GM12801 (cell line): ENCODE results near the gene SIK3.

Experiments
- TF ChIP-seq, protein P1 (sequence below): IDR thresholded peaks from one replicate; pipeline ENCODE4 v1.5.1; 2011; ENCODE audit warnings: control low read depth; ENCODE audit not compliant: insufficient read length; ENCODE audit errors: extremely low read depth

SIK3 gene

DNA sequence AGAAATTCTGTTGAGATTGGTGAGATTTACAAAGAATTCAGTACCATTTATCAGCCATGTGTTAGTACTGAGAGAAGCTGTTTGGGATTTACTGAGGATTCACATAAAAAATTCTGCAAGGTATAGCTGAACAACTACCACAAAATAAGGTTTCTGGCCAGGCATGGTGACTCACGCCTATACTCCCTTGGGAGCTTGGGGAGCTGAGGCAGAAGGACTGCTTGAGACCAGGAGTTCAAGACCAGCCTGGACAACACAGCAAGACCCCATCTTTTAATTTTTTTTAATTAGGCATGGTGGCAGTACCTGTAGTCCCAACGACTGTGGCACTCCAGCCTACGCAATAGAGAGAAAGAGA is 86.7 kb downstream of the SIK3 start:
- TF ChIP-seq, protein P1, sequence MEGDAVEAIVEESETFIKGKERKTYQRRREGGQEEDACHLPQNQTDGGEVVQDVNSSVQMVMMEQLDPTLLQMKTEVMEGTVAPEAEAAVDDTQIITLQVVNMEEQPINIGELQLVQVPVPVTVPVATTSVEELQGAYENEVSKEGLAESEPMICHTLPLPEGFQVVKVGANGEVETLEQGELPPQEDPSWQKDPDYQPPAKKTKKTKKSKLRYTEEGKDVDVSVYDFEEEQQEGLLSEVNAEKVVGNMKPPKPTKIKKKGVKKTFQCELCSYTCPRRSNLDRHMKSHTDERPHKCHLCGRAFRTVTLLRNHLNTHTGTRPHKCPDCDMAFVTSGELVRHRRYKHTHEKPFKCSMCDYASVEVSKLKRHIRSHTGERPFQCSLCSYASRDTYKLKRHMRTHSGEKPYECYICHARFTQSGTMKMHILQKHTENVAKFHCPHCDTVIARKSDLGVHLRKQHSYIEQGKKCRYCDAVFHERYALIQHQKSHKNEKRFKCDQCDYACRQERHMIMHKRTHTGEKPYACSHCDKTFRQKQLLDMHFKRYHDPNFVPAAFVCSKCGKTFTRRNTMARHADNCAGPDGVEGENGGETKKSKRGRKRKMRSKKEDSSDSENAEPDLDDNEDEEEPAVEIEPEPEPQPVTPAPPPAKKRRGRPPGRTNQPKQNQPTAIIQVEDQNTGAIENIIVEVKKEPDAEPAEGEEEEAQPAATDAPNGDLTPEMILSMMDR = no peak

DNA sequence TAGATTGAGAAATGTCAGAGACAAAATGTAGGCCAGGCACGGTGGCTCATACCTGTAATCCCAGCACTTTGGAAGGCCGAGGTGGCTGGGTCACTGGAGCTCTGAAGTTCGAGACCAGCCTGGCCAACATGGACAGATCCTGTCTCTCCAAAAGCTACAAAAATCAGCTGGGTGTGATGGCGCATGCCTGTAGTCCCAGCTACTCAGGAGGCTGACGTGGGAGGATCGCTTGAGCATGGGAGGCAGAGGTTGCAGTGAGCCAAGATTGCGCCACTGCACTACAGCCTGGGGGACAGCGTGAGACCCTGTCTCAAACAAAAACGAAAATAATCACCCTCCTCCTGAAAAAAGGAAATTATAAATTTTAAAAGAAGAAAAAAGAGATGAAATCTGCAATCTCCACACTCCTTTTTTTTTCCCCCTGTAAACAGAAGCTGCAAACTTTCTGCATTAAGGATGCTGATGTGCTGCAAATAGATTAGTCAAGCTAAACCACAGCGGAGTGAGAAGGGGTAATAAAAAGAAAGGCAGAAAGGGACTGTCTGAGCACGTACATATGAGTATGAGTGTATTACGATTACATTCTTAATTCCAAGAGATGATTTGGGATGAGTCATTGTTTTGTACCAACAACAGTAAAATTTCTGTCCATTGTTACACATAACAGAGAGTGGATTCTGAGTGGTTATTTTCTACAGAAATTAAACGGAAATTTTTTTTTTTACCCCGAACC is 87.3 kb downstream of the SIK3 start:
- TF ChIP-seq, protein P1 = no peak

DNA sequence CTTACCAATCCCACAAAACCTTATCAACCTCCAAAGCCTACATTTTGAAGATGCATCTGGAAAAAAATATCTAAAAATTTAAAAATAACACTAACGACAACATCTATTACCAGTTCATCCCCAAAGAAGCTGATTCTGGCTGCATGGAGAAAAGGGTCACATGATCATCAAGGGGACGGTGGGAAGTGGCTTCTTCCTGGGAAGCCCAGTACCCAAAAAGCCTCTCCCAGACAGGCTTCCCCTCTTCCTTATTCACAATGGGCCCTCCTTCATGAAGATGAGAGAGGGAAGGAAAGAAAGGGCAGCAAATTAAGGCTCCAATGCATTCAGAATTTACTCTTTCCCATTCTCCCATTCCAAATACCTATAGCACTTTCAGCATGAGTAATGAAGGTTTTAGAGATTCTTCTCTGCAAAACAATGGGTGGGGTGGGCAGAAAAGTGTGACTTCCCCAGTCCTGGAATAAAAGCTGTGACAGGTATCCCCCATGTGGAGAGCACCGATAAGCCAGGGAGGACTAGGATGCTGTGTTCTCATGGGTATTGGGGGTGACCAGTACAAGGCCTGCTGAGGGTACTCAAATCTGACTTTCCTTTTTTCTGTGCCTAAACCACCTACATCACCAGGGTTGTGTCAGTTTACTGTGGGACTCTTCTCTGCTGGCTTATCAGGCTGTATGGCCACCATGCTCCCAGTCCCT is 88.2 kb downstream of the SIK3 start:
- TF ChIP-seq, protein P1 = no peak

DNA sequence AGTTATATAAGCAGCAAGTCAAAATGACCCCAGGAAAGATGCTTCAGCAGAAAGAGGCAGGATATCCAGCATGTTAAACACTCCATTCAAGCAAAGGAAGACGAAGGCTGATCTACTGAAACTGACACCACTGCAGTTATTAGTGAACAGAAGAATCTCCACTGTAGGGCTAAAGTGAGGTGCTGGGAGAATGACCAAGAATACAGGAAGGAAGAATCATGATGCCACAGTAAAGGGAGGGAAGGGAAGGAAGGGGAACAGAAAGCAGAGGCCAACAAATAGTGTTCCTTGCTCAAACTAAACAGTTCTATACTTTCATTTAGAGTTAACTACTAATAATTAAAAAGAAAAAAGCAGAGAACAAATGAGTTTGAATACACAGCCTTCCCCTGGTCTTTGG is 92.5 kb downstream of the SIK3 start:
- TF ChIP-seq, protein P1 = no peak

DNA sequence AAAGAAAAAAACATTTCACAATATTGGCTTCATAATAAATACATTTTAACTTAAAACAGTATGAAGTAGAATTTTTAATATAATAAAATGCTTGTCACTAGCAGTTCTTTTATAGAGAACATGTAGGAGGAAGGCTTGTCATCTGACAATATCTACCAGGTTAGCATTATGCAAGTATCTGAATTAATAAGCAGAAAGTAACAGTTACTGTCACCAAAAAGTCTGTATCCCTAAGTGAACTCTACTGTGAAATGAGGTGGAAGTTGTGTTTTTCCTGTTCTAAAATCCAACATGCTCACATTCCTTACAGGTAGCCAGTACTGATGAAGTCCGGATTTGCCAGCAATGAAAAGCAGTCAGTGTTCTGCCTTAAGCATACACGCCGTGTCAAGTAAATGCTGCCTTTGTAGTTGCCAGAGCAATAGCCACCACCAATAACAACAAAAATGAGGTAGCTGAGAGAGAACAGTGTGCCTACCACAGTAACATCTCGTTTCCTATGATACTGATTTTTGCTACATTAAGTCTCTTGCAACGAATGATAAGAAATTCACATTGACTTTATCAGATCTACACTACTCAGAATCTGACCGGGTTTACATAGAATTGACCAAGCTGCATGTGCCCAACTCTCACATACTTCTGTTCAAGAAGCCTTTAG is 95.5 kb downstream of the SIK3 start:
- TF ChIP-seq, protein P1 = no peak

DNA sequence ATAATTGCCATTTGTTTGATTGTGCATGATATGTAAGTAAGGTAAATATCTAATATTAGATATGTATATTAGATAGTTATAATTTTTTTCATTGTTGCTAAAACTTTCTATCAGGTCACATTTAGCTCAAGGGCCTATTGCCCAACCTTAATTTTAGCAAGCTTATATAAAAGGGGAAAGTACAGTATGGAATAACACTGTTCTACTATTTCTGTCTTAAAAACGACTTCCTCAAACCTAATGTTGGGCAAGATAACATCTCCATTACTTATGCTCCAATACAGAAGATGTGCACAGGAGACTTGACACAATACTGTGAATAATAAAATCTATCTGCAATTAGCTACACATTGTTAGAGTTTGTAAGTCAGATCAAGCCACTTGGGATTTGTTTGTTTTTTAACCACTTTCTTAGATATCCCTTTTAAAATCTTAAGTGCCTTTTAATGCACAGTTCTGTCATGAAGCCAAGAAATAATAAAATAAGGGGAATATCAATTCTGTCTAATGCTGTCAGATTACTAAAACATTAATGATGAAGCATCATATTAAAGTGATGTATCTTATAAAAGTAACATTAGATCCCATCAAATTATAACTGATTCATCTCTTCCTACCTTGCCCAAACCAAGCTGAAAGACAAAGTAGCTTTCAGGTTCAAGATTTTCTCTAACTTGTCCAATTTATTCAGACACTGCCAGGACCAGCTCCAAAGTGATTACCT is 98.1 kb downstream of the SIK3 start:
- TF ChIP-seq, protein P1 = no peak

DNA sequence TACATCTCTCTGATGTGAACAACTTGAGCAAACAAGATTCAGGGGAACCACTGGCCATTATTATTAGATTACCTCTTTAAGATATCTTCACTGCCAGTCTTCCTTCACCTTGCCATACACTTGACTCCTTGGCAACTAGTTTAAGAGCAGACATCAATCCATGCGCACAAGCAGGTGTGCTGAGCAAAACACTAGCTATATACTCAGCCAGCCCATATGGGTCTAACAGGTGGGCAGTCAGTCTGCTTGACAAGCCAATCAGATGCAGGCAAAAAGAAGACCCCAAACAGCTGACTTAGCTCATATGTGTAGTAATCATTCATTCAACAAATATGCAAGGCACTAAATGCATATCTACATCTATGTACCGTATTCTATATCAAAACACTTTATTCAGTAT is 101.2 kb downstream of the SIK3 start:
- TF ChIP-seq, protein P1 = no peak
